Stimulated activated naive CD4-positive, alpha-beta T cell (primary cell): ENCODE results near the gene PSMD12.
"Not testable (repeated sequence)": the region's sequence is repeated elsewhere in the genome, so short reads cannot be mapped to it uniquely, and the experiment has no call there.

Experiments
- DNase-seq, 6 experiments: peaks; one replicate each; lab custom pipeline; 2025; lab: John Stamatoyannopoulos, UW

Gene PSMD12

GRCh38 chr17:67358612-67359011, 7.8 kb downstream of the PSMD12 start:
- no peak for DNase-seq

- no peak for DNase-seq
Measured at GRCh38 chr17:67353929-67354574, 12.3 kb downstream of the PSMD12 start.

DNA sequence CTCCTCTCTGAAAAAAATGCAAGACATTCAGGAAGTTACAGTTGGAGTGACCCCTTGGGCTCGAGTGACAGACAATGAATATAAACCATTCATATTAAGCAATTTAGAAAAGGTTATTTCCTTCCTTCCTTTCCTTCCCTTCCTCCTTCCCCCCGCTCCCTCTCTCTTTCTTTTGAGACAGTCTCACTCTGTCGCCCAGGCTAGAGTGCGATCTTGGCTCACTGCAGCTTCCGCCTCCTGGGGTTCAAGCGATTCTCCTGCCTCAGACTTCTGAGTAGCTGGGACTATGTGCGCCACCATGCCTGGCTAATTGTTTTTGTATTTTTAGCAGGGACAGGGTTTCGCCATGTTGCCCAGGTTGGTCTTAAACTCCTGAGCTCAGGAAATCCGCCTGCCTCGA, 13.2 kb downstream of the PSMD12 start:
- no peak for DNase-seq

- no peak for DNase-seq
Measured at GRCh38 chr17:67349420-67349819, 17.0 kb downstream of the PSMD12 start.

DNA sequence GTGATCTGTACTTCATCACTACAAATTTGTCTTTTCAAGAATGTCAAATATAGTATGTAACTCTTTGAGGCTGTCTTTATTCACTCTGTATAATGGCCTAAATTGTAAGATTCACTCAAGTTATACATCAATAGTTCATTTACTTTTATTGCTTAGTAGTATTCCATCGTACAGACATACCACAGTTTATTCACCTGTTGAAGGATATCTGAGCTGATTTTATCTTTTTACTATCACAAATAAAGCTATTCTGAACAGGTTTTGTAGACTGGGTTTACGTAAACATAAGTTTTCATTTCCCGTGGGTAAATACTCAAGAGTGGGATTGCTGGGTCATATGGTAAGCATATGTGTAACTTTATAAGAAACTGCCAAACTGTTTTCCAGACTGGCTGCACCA, 18.6 kb downstream of the PSMD12 start:
- DNase-seq: no peak

DNA sequence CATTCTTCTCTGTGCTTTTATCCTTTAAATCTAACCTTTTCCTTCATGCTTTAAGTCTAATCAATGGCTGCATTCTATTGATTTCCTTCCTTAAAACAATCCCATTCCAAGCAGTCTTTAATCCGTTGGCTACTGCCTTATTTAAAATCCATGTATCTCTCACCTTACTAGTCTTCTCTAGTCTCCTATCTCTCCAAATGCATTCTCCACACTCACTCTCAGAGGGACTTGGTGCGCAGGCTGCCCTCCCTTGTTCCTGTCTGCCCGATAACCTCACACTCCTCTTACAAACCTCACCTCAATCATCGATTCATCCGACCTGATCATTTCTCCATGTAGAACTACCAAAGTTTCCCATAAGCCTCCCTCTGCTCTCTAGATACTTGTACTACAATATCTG, 23.1 kb downstream of the PSMD12 start:
- no peak for DNase-seq

DNA sequence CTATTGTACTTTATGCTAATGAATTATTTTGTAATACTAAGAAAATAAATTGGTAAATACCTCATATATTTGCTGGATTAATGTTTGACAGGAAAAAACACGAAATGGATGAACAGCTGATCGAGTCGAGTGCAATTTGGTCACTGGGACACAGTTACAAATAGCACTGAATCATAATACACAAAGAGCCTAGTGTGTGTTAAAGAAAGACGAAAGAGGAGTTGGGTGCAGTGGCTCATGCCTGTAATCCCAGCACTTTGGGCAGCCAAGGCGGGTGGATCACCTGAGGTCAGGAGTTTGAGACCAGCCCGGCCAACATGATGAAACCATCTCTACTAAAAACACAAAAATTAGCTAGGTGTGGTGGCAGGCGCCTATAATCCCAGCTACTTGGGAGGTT, 28.0 kb downstream of the PSMD12 start:
- DNase-seq: not testable (repeated sequence)

GRCh38 chr17:67336859-67337258, 29.5 kb downstream of the PSMD12 start:
- DNase-seq: no peak

DNA sequence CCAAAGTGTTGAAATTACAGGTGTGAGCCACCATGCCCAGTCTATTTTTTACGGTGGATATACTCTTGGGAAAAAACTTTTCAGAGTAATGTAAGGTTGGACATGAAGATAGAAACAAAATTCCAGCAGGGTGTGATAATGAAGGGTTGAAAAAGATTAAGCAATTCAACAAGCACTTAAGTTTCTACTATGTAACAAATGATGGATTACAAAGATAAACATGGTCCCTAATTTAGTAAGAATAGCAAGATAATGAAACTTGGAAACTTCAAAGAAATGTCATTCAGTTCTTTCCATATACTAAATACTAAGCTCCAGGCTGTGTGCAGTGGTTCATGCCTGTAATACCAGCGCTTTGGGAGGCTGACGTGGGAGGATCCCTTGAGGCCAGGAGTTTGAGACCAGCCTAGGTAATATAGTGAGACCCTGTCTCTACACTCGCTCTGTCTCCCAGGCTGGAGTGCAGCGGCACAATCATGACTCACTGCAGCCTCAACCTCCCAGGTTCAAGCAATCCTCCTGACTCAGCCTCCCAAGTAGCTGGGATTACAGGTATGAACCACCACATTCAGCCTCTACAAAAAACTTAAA, 31.0 kb downstream of the PSMD12 start:
- DNase-seq: no peak

DNA sequence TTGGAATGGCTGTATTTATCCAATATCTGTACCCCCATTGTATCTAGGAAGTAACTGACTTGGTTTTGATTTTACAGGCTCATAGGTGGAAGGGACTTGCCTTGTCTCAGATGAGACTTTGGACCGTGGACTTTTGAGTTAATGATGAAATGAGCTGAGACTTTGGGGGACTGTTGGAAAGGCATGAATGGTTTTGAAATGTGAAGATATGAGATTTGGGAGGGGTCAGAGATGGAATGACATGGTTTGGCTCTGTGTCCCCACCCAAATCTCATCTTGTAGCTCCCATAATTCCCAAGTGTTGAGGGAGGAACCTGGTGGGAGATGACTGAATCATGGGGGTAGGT, 34.2 kb downstream of the PSMD12 start:
- DNase-seq: not testable (repeated sequence)

- not testable (repeated sequence) for DNase-seq
Measured at GRCh38 chr17:67331381-67332161, 34.8 kb downstream of the PSMD12 start.

DNA sequence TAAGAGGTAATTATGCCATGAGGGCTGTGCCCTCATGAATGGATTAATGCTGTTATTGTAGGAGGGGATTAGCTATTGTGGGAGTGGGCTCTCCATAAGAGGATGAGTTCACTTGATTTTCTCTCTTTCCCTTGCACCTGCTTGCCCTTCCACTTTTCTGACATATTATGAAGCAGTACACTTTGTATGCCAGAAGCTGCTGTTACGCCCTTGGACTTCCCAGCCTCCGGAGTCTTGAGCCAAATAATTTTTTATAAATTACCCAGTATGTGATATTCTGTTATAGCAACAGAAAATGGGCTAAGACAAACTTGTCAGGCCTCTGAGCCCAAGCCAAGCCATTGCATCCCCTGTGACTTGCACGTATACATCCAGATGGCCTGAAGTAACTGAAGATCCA, 38.4 kb downstream of the PSMD12 start:
- DNase-seq: no peak

- DNase-seq: not testable (repeated sequence)
Measured at GRCh38 chr17:67326959-67327745, 39.2 kb downstream of the PSMD12 start.

DNA sequence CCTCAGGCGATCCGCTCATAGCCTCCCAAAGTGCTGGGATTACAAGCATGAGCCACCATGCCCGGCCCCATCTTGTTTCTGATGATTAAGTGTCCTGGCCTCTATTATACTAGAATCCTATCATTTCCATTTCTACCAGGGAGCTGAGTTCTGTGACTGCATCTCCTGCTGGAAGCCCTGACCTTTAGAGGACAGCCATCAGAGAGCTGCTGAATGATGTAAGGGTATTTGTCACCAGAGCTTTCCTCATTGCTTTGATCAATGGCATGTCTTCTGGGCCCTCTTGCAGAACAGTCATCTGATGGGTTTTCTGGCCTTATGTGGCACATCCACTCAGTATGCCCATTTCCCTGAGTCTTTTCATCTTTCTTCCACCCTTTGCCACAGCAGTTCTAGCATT, 39.9 kb downstream of the PSMD12 start:
- DNase-seq: no peak

DNA sequence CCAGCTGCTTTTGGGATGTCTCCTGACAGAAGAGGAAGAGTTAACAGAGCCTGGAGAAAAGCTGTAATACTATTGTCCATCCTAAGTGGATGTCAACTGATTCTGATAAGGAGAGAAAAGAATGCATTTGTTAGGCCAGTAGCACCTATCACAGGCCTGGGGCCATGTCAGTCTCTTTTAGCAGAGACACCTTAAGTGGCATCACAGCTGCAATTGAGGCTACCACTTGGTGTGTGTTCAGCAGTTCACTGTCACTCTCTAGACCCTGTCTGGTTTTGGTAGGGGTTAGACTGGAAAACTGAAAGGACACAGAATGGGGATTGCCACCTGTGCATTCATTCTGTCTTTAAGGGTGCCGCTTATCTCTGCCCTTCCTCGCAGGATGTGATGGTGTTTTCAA, 42.0 kb downstream of the PSMD12 start:
- no peak for DNase-seq

GRCh38 chr17:67323445-67323844, 42.9 kb downstream of the PSMD12 start:
- no peak for DNase-seq

DNA sequence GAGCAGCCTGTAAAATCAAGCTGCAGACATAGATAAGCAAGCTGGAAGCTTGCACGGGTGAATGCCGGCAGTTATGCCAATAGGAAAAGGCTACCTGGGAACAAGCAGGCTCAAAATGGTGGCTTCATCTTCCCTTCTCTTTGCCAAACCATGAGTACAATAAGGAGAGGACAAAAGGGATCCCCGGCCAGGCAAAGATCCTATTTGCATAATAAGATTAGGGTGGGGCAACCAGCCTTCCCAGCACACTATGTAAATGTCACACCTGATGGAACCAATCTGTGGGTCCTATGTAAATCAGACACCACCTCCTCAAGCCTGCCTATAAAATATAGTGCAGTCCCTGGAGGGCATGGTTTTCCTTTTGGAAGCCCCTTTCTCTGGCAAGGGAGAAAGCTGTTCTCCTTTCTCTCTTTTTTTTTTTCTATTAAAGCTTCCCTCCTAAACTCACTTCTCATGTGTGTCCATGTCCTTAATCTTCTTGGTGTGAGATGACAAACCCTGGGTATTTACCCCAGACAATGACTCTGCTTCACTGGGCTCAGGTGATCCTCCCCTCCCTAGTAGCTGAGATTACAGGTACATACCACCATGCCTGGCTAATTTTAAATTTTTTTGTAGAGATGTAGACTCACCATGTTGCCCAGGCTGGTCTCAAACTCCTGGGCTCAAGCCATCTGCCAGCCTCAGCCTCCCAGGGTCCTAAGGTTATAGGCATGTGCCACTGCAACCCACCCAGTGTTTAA, 44.2 kb downstream of the PSMD12 start:
- no peak for DNase-seq

GRCh38 chr17:67321486-67321885, 44.9 kb downstream of the PSMD12 start:
- not testable (repeated sequence) for DNase-seq

- DNase-seq: no peak
Measured at GRCh38 chr17:67316781-67317180, 49.6 kb downstream of the PSMD12 start.

DNA sequence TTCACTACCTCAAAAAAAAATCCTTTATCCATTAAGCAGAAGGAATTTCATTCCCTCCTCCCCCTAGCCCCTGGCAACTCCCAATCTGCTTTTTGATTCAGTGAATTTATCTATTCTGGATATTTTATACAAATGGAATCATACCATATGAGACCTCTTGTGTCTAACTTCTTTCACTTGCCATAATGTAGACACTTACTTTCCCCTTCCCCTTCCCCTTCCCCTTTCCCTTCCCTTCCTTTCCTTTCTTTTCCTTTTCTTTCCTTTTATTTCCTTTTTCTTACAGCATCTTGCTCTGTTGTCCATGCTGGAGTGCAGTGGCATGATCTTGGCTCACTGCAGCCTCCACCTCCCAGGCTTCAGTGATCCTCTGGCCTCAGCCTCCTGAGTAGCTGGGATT, 50.5 kb downstream of the PSMD12 start:
- no peak for DNase-seq

DNA sequence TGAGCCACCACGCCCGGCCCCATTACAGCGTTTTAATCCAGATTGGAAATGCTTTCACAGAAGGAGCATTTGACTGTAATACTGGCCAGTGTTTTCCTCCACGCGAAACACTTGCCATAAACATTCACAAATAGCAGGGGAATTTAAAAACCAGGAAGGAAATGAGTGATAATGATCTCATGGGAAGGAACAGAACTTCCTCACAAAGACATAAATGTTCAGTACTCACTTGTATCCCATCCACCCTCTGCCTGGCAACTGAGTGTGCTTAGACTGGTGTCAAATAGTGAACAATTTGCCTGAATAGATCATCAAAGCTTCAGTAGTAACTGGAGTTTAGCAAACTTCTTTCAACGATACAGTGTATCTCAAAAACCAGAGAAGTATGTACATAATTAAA, 54.1 kb downstream of the PSMD12 start:
- no peak for DNase-seq

DNA sequence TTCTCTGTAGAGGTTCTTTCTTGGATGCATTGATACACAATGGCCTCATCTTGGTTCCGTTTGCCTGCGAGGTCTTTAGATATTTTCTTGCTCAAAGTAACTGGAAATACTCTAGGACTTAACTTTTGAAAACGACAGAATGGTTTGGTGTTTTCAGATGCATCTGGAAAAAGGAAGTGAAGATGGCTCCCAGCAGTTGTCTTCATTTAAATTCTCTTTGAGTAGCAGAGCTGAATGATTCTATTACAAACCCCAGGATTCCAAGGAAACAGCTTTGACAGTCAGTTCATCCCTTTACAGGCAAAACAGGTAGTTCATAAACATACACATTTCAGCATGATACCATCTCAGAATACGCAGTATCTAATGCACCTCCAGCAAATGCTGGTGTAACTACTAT, 54.8 kb downstream of the PSMD12 start:
- DNase-seq: no peak
